Activated CD4-positive, alpha-beta memory T cell treated with anti-CD3 and anti-CD28 coated beads for 36 hours (primary cell): ENCODE data around the gene PGGHG. TPM values are rescaled to one million over a fixed set of nuclear protein-coding genes. Genes with fewer than 3 reads are reported as not detected.

ENCODE experiments used
- CTCF ChIA-PET: fragments of 350-600 bp; sonication (Branson Sonifier 250); formaldehyde crosslinking; loops from one replicate; lab custom pipeline; 2021; ENCODE audit warnings: antibody characterized with exemption, inconsistent platforms; lab: Charles Lee
- POLR2A ChIA-PET: fragments of 350-600 bp; sonication (Branson Sonifier 250); formaldehyde crosslinking; loops from one replicate; lab custom pipeline; 2021; ENCODE audit warnings: antibody characterized with exemption; lab: Charles Lee
- DNase-seq: peaks from one replicate; pipeline ENCODE4 v3.0.0-alpha.2; 2020
- H3K27ac Mint-ChIP-seq: one replicate; pipeline ENCODE4 v1.8.0; 2021; ENCODE audit warnings: mixed read lengths
- H3K27me3 Mint-ChIP-seq: one replicate; pipeline ENCODE4 v1.8.0; 2021; ENCODE audit warnings: mixed read lengths
- H3K36me3 Mint-ChIP-seq: one replicate; pipeline ENCODE4 v1.8.0; 2021; ENCODE audit warnings: mixed read lengths
- H3K4me1 Mint-ChIP-seq: one replicate; pipeline ENCODE4 v1.8.0; 2021; ENCODE audit warnings: low read depth, mixed read lengths
- H3K4me3 Mint-ChIP-seq: one replicate; pipeline ENCODE4 v1.8.0; 2021; ENCODE audit warnings: mild to moderate bottlenecking, mixed read lengths
- H3K9me3 Mint-ChIP-seq: one replicate; pipeline ENCODE4 v1.8.0; 2021; ENCODE audit warnings: mixed read lengths
- intact Hi-C: fragments of 100-400 bp; cut with micrococcal nuclease; formaldehyde crosslinking; loops from one replicate; pipeline ENCODE4 v1.15.1; 2023
- total RNA-seq, 2 experiments: library from RNA; stranded (reverse); gene quantifications; one replicate each; pipeline ENCODE4 v1.2.3, GENCODE V29; 2021

PGGHG gene
- total RNA-seq, 2 experiments from 2014 or later = 74.3 to 75.0 TPM

- intact Hi-C loops = loop anchor here (1.0 to 2.0 kb wide), 8 partner anchors 8 to 238 kb away; partner anchors contain the start of genes BET1L, IFITM1, PSMD13 and RIC8A
- DNase-seq = peak; percentile 81
- Mint-ChIP-seq H3K9me3 (no peaks in the 10 kb centered on the region), H3K27me3 (no peaks in the 10 kb centered on the region), H3K4me3 (peak overlapping the region; percentile 86), H3K36me3 (peaks cover 1% of the 10 kb centered on the region), H3K4me1 (peaks cover 36% of the 10 kb centered on the region), H3K27ac (peak overlapping the region; percentile 96)
- ChIA-PET POLR2A (interaction anchor here (0.9 to 1.0 kb wide), 3 partner anchors 18 to 87 kb away, joined by 3 to 4 read pairs (median 3); no protein-coding TSS in a partner anchor), CTCF (interaction anchor here (2.0 kb wide), 1 partner anchor 32 kb away, joined by 7 read pairs; no protein-coding TSS in a partner anchor)
These were observed 19.6 kb upstream of the PGGHG start for GRCh38 chr11:269146-269890.

- Mint-ChIP-seq H3K36me3 (peaks cover 1% of the 10 kb centered on the region), H3K4me1 (peaks cover 36% of the 10 kb centered on the region), H3K4me3 (no peak overlapping the region), H3K9me3 (no peaks in the 10 kb centered on the region), H3K27me3 (no peaks in the 10 kb centered on the region), H3K27ac (peak overlapping the region; percentile 96)
- intact Hi-C loops = no loop called here
- POLR2A ChIA-PET = no interaction called here
- peak; percentile 8 for DNase-seq
- CTCF ChIA-PET = interaction anchor here (0.7 to 1.3 kb wide), 3 partner anchors 10 to 16 kb away, joined by 3 to 4 read pairs (median 3); no protein-coding TSS in a partner anchor
These were observed 18.2 kb upstream of the PGGHG start for GRCh38 chr11:270451-271318.

- peaks cover 3% of the 10 kb centered on the region for H3K36me3 Mint-ChIP-seq
- POLR2A ChIA-PET = no interaction called here
- H3K4me1 Mint-ChIP-seq = peaks cover 36% of the 10 kb centered on the region
- CTCF ChIA-PET = interaction anchor here (0.7 to 1.3 kb wide), 3 partner anchors 9 to 16 kb away, joined by 3 to 4 read pairs (median 3); no protein-coding TSS in a partner anchor
- intact Hi-C loops = no loop called here
- H3K27me3 Mint-ChIP-seq = no peaks in the 10 kb centered on the region
- DNase-seq = peak; percentile 8
- H3K9me3 Mint-ChIP-seq = peaks cover 5% of the 10 kb centered on the region
- H3K4me3 Mint-ChIP-seq = no peak overlapping the region
- H3K27ac Mint-ChIP-seq = no peak overlapping the region
These were observed 17.6 kb upstream of the PGGHG start for GRCh38 chr11:271319-271715.

GRCh38 chr11:272195-272930 is 16.6 kb upstream of the PGGHG start:
- ChIA-PET POLR2A (no interaction called here), CTCF (interaction anchor here (1.0 kb wide), 1 partner anchor 9 kb away, joined by 4 read pairs; no protein-coding TSS in a partner anchor)
- intact Hi-C loops = no loop called here
- Mint-ChIP-seq H3K27ac (no peak overlapping the region), H3K27me3 (no peaks in the 10 kb centered on the region), H3K4me1 (peaks cover 35% of the 10 kb centered on the region), H3K4me3 (no peak overlapping the region), H3K36me3 (peaks cover 9% of the 10 kb centered on the region), H3K9me3 (peaks cover 12% of the 10 kb centered on the region)
- peak; percentile 7 for DNase-seq

- H3K9me3 Mint-ChIP-seq = peaks cover 12% of the 10 kb centered on the region
- POLR2A ChIA-PET = no interaction called here
These were observed 16.1 kb upstream of the PGGHG start for GRCh38 chr11:272931-273198.

GRCh38 chr11:276219-276618 is 12.7 kb upstream of the PGGHG start:
- Mint-ChIP-seq H3K27ac (no peak overlapping the region), H3K4me3 (no peak overlapping the region), H3K4me1 (peaks cover 26% of the 10 kb centered on the region), H3K27me3 (peaks cover 9% of the 10 kb centered on the region), H3K9me3 (peaks cover 12% of the 10 kb centered on the region), H3K36me3 (peaks cover 8% of the 10 kb centered on the region)
- no peak for DNase-seq
- CTCF ChIA-PET = interaction anchor here (0.8 kb wide), 1 partner anchor 10 kb away, joined by 3 read pairs; no protein-coding TSS in a partner anchor
- intact Hi-C loops = no loop called here
- POLR2A ChIA-PET = no interaction called here

More at GRCh38 chr11:272931-273198, 16.1 kb upstream of the PGGHG start:
- peaks cover 9% of the 10 kb centered on the region for H3K36me3 Mint-ChIP-seq
- intact Hi-C loops = no loop called here
- peaks cover 36% of the 10 kb centered on the region for H3K4me1 Mint-ChIP-seq
- no peak overlapping the region for H3K27ac Mint-ChIP-seq
- no peak overlapping the region for H3K4me3 Mint-ChIP-seq
- DNase-seq = no peak
- H3K27me3 Mint-ChIP-seq = no peaks in the 10 kb centered on the region
- CTCF ChIA-PET = interaction anchor here (0.6 to 2.1 kb wide), 2 partner anchors 32 to 86 kb away, joined by 3 to 6 read pairs; no protein-coding TSS in a partner anchor

GRCh38 chr11:278001-278951 is 10.7 kb upstream of the PGGHG start, which contains the start of gene NLRP6:
Gene NLRP6 (plus strand): TSS chr11:278407. CDS start chr11:278570, 163 bp downstream.
- intact Hi-C loops = no loop called here
- no peak for DNase-seq
- peaks cover 12% of the 10 kb centered on the region for H3K9me3 Mint-ChIP-seq
- peaks cover 18% of the 10 kb centered on the region for H3K27me3 Mint-ChIP-seq
- peak within 1 kb of the TSS; percentile 76 for H3K4me3 Mint-ChIP-seq
- peaks cover 10% of the 10 kb centered on the region for H3K36me3 Mint-ChIP-seq
- H3K27ac Mint-ChIP-seq = peak within 1 kb of the TSS; percentile 63
- POLR2A ChIA-PET = interaction anchor here (1.0 to 1.3 kb wide), 4 partner anchors 9 to 38 kb away, joined by 3 to 4 read pairs (median 3); no protein-coding TSS in a partner anchor
- H3K4me1 Mint-ChIP-seq = peaks cover 45% of the 10 kb centered on the region
- CTCF ChIA-PET = interaction anchor here (0.8 to 9.1 kb wide), 3 partner anchors 27 to 39 kb away, joined by 3 to 57 read pairs (median 4); no protein-coding TSS in a partner anchor

GRCh38 chr11:279040-279965 is 9.6 kb upstream of the PGGHG start:
- H3K9me3 Mint-ChIP-seq = peaks cover 12% of the 10 kb centered on the region
- peaks cover 10% of the 10 kb centered on the region for H3K36me3 Mint-ChIP-seq
- peaks cover 18% of the 10 kb centered on the region for H3K27me3 Mint-ChIP-seq
- ChIA-PET CTCF (interaction anchor here (0.7 to 9.1 kb wide), 8 partner anchors 11 to 162 kb away, joined by 3 to 57 read pairs (median 3); partner anchors contain the start of genes ANO9 and BET1L), POLR2A (interaction anchor here (1.0 to 1.4 kb wide), 5 partner anchors 8 to 72 kb away, joined by 3 to 4 read pairs (median 3); partner anchors contain the start of genes BET1L and RIC8A)
- H3K4me1 Mint-ChIP-seq = peaks cover 50% of the 10 kb centered on the region
- peak overlapping the region; percentile 76 for H3K4me3 Mint-ChIP-seq
- intact Hi-C loops = no loop called here
- peak overlapping the region; percentile 63 for H3K27ac Mint-ChIP-seq
- peak; percentile 30 for DNase-seq

GRCh38 chr11:279966-280705 is 8.8 kb upstream of the PGGHG start:
- intact Hi-C loops = no loop called here
- Mint-ChIP-seq H3K36me3 (peaks cover 10% of the 10 kb centered on the region), H3K27ac (peak overlapping the region; percentile 54), H3K9me3 (peaks cover 12% of the 10 kb centered on the region), H3K4me1 (peaks cover 50% of the 10 kb centered on the region), H3K27me3 (peaks cover 18% of the 10 kb centered on the region), H3K4me3 (peak overlapping the region; percentile 68)
- ChIA-PET CTCF (interaction anchor here (0.7 to 9.1 kb wide), 13 partner anchors 9 to 555 kb away, joined by 3 to 57 read pairs (median 3); partner anchors contain the start of genes ANO9 and BET1L), POLR2A (interaction anchor here (0.9 to 1.4 kb wide), 3 partner anchors 35 to 75 kb away, joined by 3 read pairs; partner anchors contain the start of genes BET1L and RIC8A)
- peak; percentile 62 for DNase-seq
